K562 (cell line): ENCODE results near the gene TNFSF9. TPM values are rescaled to one million over a fixed set of nuclear protein-coding genes. Genes with fewer than 3 reads are reported as not detected.

Experiments
- ADNP ChIP-seq: fragments of 200-800 bp; sonication (Bioruptor generic); IDR thresholded peaks from 2 replicates; pipeline ENCODE4 v1.6.1; 2016; ENCODE audit warnings: missing genetic modification characterization, missing compliant biosample characterization
- ASH1L ChIP-seq: fragments of 450-650 bp; IDR thresholded peaks from 2 replicates; pipeline ENCODE4 v1.6.1; 2018; ENCODE audit warnings: borderline replicate concordance, mild to moderate bottlenecking, low read depth; ENCODE audit not compliant: partially characterized antibody
- MEF2A ChIP-seq: IDR thresholded peaks from 2 replicates; pipeline ENCODE4 v1.6.1; 2011; ENCODE audit warnings: low read depth, mild to moderate bottlenecking, low read length, moderate library complexity; ENCODE audit not compliant: control insufficient read depth
- POLR2G ChIP-seq: fragments of 200-400 bp; formaldehyde crosslinking; IDR thresholded peaks from 2 replicates; pipeline ENCODE4 v1.6.1; 2017; ENCODE audit warnings: low read depth, mild to moderate bottlenecking, antibody characterized with exemption, low read length, moderate library complexity
- SMAD2 ChIP-seq: fragments of 150-350 bp; IDR thresholded peaks from 2 replicates; pipeline ENCODE4 v1.6.1; 2014; ENCODE audit warnings: low read depth, mild to moderate bottlenecking, low read length
- ZNF174 ChIP-seq: fragments of 250-450 bp; sonication (Bioruptor Pico); IDR thresholded peaks from 2 replicates; pipeline ENCODE4 v1.4.0; 2020; ENCODE audit warnings: mild to moderate bottlenecking
- ZNF224 ChIP-seq: sonication (generic); formaldehyde crosslinking; IDR thresholded peaks from 2 replicates; pipeline ENCODE4 v1.8.0; 2022; ENCODE audit warnings: mild to moderate bottlenecking, missing genetic modification reagents
- polyA plus RNA-seq, 8 experiments: library from polyadenylated mRNA; depleted of rRNA in 4 of 8; stranded (reverse) in 5 of 8; unstranded in 3 of 8; fragments of >200 nt; fragmentation: Nextera tagmentation in 2 of 8; fragmentation: Illumina TruSeq in 1 of 8; extraction: Ambion mirVana in 2 of 8; extraction: Trizol in 1 of 8; gene quantifications; 2 replicates each; pipeline versions ENCODE4 v1.2.1 to v1.2.3, GENCODE V29; 2011 to 2014; ENCODE audit warnings: inconsistent platforms in 1 of 8, missing spikeins in 1 of 8
- total RNA-seq, 7 experiments: library from RNA; depleted of rRNA in 6 of 7; stranded (reverse); fragments of >200 nt in 6 of 7; fragmentation: Illumina TruSeq in 2 of 7; extraction: Trizol in 2 of 7; gene quantifications; 2 replicates each; pipeline versions ENCODE4 v1.2.1 to v1.2.3, GENCODE V29; 2011 to 2021; ENCODE audit warnings: low replicate concordance in 1 of 7
- TF ChIP-seq, protein P1 (sequence below), 2 experiments: fragments of 450-650 bp; IDR thresholded peaks; 2 replicates each; pipeline ENCODE4 v1.6.1; 2016; ENCODE audit warnings: mild to moderate bottlenecking in 2 of 2, borderline replicate concordance in 1 of 2, low read depth in 1 of 2, moderate library complexity in 1 of 2
- TF ChIP-seq, protein P2 (sequence below): fragments of 250-450 bp; sonication (Bioruptor Pico); IDR thresholded peaks from 2 replicates; pipeline ENCODE4 v1.5.1; 2021; ENCODE audit warnings: mild to moderate bottlenecking
- TF ChIP-seq, protein P3 (sequence below): sonication (generic); formaldehyde crosslinking; IDR thresholded peaks from 2 replicates; pipeline ENCODE4 v1.8.1; 2023; ENCODE audit warnings: mild to moderate bottlenecking, missing genetic modification reagents, moderate library complexity
- TF ChIP-seq, protein P4 (sequence below): fragments of 450-650 bp; IDR thresholded peaks from 2 replicates; pipeline ENCODE4 v1.6.1; 2017; ENCODE audit warnings: mild to moderate bottlenecking, moderate library complexity
- TF ChIP-seq, protein P5 (sequence below): sonication (generic); formaldehyde crosslinking; IDR thresholded peaks from 2 replicates; pipeline ENCODE4 v1.9.0; 2022; ENCODE audit warnings: mild to moderate bottlenecking, missing genetic modification reagents

Gene TNFSF9
- total and polyA plus RNA-seq, 9 of the 15 experiments (the other 6 are each of a cell fraction or from before 2014, with no cell fraction given) = 1.4 to 17.9 (median 6.5) TPM

DNA sequence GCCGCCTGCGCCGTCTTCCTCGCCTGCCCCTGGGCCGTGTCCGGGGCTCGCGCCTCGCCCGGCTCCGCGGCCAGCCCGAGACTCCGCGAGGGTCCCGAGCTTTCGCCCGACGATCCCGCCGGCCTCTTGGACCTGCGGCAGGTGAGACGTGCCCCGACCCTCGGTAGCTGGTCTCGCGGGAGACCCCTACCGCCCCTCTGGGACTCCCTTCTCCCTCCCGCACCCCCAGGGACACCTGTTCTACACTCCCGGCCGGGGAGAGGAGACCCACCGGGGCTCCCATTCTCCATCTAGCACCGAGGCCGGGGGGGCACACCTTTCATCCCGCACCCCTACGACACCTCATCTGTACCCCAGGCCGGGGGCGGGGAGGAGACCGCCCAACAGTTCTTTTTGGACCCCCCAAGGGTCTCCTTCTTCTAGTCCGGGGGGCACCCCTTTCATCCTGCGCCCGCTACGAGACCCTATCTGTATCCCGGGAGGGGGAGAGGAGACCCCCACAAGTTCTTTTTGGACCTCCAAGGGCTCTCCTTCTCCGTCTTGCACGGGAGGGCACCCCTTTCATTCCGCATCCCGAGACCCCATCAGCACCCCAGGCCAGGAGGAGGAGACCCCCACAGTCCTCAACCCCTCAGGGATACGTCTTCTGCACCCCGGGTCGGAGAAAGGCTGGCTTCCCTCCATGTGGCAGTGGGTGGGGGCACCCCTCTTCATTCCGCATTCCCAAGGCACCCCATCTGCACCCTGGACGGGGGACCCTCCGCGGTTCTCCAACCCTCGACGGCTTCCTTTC, 533 bp downstream of the TNFSF9 start (continued):
- TF ChIP-seq, protein P1, sequence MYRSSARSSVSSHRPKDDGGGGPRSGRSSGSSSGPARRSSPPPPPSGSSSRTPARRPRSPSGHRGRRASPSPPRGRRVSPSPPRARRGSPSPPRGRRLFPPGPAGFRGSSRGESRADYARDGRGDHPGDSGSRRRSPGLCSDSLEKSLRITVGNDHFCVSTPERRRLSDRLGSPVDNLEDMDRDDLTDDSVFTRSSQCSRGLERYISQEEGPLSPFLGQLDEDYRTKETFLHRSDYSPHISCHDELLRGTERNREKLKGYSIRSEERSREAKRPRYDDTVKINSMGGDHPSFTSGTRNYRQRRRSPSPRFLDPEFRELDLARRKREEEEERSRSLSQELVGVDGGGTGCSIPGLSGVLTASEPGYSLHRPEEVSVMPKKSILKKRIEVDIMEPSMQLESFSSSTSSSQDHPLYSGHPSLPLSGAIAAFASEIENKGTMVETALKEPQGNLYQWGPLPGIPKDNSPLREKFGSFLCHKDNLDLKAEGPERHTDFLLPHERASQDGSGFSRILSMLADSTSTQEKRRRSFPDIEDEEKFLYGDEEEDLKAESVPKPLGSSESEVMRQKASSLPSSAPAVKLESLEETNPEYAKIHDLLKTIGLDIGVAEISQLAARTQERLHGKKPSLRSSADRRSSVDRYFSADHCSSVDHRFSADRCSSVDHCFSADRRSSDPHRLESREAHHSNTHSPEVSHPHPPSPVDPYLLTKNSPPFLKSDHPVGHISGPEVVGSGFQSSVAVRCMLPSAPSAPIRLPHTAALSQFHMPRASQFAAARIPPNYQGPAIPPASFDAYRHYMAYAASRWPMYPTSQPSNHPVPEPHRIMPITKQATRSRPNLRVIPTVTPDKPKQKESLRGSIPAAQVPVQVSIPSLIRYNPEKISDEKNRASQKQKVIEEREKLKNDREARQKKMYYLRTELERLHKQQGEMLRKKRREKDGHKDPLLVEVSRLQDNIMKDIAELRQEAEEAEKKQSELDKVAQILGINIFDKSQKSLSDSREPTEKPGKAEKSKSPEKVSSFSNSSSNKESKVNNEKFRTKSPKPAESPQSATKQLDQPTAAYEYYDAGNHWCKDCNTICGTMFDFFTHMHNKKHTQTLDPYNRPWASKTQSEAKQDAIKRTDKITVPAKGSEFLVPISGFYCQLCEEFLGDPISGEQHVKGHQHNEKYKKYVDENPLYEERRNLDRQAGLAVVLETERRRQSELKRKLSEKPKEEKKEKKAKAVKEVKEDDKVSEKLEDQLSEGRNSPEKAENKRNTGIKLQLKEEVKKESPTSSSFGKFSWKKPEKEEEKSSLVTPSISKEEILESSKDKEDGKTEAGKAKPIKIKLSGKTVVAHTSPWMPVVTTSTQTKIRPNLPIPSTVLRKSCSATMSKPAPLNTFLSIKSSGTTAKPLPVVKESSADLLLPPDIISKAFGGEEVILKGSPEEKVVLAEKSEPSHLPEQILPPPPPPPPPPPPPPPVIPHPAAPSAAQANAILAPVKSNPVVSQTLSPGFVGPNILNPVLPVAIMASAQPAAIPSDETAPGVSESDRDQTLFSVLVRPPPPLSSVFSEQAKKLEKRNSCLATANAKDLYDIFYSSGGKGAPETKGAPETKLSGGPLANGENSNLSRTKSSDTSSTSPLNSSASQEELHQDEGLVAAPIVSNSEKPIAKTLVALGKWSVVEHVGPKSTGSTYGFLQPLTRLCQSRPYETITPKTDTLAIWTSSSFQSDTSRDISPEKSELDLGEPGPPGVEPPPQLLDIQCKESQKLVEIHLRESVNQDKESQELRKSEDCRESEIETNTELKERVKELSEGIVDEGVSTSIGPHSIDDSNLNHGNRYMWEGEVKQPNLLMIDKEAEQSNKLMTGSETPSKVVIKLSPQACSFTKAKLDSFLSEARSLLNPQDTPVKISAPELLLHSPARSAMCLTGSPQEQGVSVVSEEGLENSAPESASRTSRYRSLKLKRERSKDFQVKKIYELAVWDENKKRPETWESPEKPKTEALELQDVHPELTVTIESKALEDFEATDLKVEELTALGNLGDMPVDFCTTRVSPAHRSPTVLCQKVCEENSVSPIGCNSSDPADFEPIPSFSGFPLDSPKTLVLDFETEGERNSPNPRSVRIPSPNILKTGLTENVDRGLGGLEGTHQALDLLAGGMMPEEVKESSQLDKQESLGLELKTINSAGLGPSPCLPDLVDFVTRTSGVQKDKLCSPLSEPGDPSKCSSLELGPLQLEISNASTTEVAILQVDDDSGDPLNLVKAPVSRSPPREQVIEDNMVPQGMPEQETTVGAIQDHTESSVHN (IDR thresholded peaks at IDR 0.05; ENCODE audit: borderline replicate concordance in 1 of 2, low read depth in 1 of 2) = no peak
- TF ChIP-seq MEF2A (no peak), ADNP (tag) (no peak), ZNF174 (CRISPR knock-in tag) (no peak), ASH1L (no peak), POLR2G (peak; percentile 89), ZNF224 (no peak), SMAD2 (no peak)
- TF ChIP-seq, protein P2, sequence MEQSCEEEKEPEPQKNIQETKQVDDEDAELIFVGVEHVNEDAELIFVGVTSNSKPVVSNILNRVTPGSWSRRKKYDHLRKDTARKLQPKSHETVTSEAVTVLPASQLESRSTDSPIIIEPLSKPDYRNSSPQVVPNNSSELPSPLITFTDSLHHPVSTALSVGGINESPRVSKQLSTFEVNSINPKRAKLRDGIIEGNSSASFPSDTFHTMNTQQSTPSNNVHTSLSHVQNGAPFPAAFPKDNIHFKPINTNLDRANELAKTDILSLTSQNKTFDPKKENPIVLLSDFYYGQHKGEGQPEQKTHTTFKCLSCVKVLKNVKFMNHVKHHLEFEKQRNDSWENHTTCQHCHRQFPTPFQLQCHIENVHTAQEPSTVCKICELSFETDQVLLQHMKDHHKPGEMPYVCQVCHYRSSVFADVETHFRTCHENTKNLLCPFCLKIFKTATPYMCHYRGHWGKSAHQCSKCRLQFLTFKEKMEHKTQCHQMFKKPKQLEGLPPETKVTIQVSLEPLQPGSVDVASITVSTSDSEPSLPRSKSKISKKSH = no peak
- TF ChIP-seq, protein P3, sequence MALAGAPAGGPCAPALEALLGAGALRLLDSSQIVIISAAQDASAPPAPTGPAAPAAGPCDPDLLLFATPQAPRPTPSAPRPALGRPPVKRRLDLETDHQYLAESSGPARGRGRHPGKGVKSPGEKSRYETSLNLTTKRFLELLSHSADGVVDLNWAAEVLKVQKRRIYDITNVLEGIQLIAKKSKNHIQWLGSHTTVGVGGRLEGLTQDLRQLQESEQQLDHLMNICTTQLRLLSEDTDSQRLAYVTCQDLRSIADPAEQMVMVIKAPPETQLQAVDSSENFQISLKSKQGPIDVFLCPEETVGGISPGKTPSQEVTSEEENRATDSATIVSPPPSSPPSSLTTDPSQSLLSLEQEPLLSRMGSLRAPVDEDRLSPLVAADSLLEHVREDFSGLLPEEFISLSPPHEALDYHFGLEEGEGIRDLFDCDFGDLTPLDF (CRISPR knock-in tag) = no peak
- TF ChIP-seq, protein P4, sequence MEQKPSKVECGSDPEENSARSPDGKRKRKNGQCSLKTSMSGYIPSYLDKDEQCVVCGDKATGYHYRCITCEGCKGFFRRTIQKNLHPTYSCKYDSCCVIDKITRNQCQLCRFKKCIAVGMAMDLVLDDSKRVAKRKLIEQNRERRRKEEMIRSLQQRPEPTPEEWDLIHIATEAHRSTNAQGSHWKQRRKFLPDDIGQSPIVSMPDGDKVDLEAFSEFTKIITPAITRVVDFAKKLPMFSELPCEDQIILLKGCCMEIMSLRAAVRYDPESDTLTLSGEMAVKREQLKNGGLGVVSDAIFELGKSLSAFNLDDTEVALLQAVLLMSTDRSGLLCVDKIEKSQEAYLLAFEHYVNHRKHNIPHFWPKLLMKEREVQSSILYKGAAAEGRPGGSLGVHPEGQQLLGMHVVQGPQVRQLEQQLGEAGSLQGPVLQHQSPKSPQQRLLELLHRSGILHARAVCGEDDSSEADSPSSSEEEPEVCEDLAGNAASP = no peak
- TF ChIP-seq, protein P5, sequence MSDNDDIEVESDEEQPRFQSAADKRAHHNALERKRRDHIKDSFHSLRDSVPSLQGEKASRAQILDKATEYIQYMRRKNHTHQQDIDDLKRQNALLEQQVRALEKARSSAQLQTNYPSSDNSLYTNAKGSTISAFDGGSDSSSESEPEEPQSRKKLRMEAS = 0 out of 2 replicates have a peak, but pooled peaks have one; percentile 4
